ENCODE data around the gene SERPING1. TPM values are rescaled to one million over a fixed set of nuclear protein-coding genes. Genes with fewer than 3 reads are reported as not detected.

Gene SERPING1
- polyA plus RNA-seq, 1 of the 3 experiments (the other 2 are of a cell fraction): 4.5 TPM

- Histone ChIP-seq H3K79me2 (ENCODE audit: insufficient read depth) (peaks cover 36% of the 10 kb centered on the region), H3F3A (replicated peaks; ENCODE audit: insufficient read depth) (peaks cover 10% of the 10 kb centered on the region), H3K9me3 (no peaks in the 10 kb centered on the region), H3K4me3 (ENCODE audit: low read depth in 2 of 2, low read length in 1 of 2) (no peak overlapping the region), H3K27ac (ENCODE audit: low read depth in 2 of 2, low read length in 1 of 2) (no peak overlapping the region), H3K9me2 (no peaks in the 10 kb centered on the region), H3K36me3 (replicated peaks in 1 of 2; ENCODE audit: control insufficient read depth in 1 of 2, insufficient read depth in 2 of 2, low read length in 1 of 2) (peaks cover 24 to 27% of the 10 kb centered on the region in 2 experiments), H2AFZ (ENCODE audit: low read depth) (no peak overlapping the region), H3K27me3 (ENCODE audit: insufficient read depth) (no peaks in the 10 kb centered on the region), H3K4me2 (no peak overlapping the region), H3K9ac (no peak overlapping the region), H3K4me1 (ENCODE audit: control insufficient read depth in 1 of 2, insufficient read depth in 2 of 2, low read depth in 1 of 2, low read length in 1 of 2) (peaks cover 0 to 2% of the 10 kb centered on the region in 2 experiments; a peak in 2 of 4 replicates), H4K20me1 (ENCODE audit: insufficient read depth) (no peaks in the 10 kb centered on the region)
- 97% methylated on average over 14 of the region's 14 CpGs for WGBS (ENCODE audit: low lambda C conversion rate)
- ChIA-PET CTCF (interaction anchor here (1.2 kb wide), 1 partner anchor 92 kb away, joined by 3 read pairs; the partner anchor contains the start of gene UBE2L6), POLR2A (no interaction called here)
- TF ChIP-seq MXI1 (IDR thresholded peaks at IDR 0.05; ENCODE audit: low read depth, low read length) (no peak), TCF12 (IDR thresholded peaks at IDR 0.05) (no peak), JUND (IDR thresholded peaks at IDR 0.05) (no peak), TAF1 (IDR thresholded peaks at IDR 0.05; ENCODE audit: borderline replicate concordance, low read depth, low read length) (no peak), ELF1 (IDR thresholded peaks at IDR 0.05) (no peak)
- DNase-seq: no peak
Observed at GRCh38 chr11:57659669-57660068, 62.2 kb downstream of the SERPING1 start.

- H4K20me1 ChIP-seq (ENCODE audit: insufficient read depth): no peaks in the 10 kb centered on the region
- H3K4me1 ChIP-seq (ENCODE audit: control insufficient read depth in 1 of 2, insufficient read depth in 2 of 2, low read depth in 1 of 2, low read length in 1 of 2): peaks cover 3 to 6% of the 10 kb centered on the region in 2 experiments; a peak in 3 of 4 replicates
- POLR2A ChIA-PET: no interaction called here
- no peaks in the 10 kb centered on the region for H3F3A ChIP-seq (replicated peaks; ENCODE audit: insufficient read depth)
- CTCF ChIA-PET: interaction anchor here (0.9 to 1.6 kb wide), 3 partner anchors 19 to 138 kb away, joined by 3 to 7 read pairs (median 4); partner anchors contain the start of gene UBE2L6
- H3K79me2 ChIP-seq (ENCODE audit: insufficient read depth): peaks cover 33% of the 10 kb centered on the region
- 77% methylated on average over 4 of the region's 4 CpGs for WGBS (ENCODE audit: low lambda C conversion rate)
- peaks cover 24 to 27% of the 10 kb centered on the region in 2 experiments for H3K36me3 ChIP-seq (replicated peaks in 1 of 2; ENCODE audit: control insufficient read depth in 1 of 2, insufficient read depth in 2 of 2, low read length in 1 of 2)
- H3K9me2 ChIP-seq: no peaks in the 10 kb centered on the region
- H2AFZ ChIP-seq (ENCODE audit: low read depth): no peak overlapping the region
- H3K27ac ChIP-seq (ENCODE audit: low read depth in 2 of 2, low read length in 1 of 2): no peak overlapping the region
- H3K27me3 ChIP-seq (ENCODE audit: insufficient read depth): no peaks in the 10 kb centered on the region
- no peak overlapping the region for H3K4me3 ChIP-seq (ENCODE audit: low read depth in 2 of 2, low read length in 1 of 2)
- H3K9me3 ChIP-seq: no peaks in the 10 kb centered on the region
- no peak overlapping the region for H3K9ac ChIP-seq
- TF ChIP-seq RAD21 (IDR thresholded peaks at IDR 0.05; ENCODE audit: low read length) (peak; percentile 15; the same call in 1 of the 2 replicates), CTCF (IDR thresholded peaks at IDR 0.05) (peak; percentile 22; the same call in 1 of the 2 replicates), USF2 (IDR thresholded peaks at IDR 0.05; ENCODE audit: borderline replicate concordance, low read depth, low read length) (no peak), REST (IDR thresholded peaks at IDR 0.05; ENCODE audit: low read depth, low read length) (no peak)
- DNase-seq: no peak
- no peak overlapping the region for H3K4me2 ChIP-seq
Observed at GRCh38 chr11:57662893-57663292, 65.4 kb downstream of the SERPING1 start.
